ENCODE data around the gene FAM72A. TPM values are rescaled to one million over a fixed set of nuclear protein-coding genes. Genes with fewer than 3 reads are reported as not detected.

FAM72A gene
- total RNA-seq, 1 experiment from 2014 or later, result 23.0 TPM

DNA sequence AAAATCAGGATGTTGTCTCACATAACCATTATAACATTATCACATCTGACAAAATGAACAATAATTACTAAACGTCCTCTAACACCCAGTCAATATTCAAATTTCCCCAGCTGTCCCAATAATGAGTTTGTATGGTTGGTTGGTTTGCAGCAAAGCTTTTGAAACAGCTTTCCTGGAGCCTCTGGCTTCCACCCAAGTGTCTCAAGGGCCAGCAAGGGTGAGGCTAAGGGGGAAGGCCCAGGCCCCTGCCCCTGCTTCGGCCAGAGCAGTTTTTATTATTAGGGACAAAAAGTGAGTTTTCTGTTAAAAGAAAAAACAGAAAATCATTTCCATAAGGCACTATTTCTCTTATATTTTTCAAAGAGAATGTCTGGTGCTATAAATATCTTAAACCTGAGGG is 66.4 kb downstream of the FAM72A start:
- intact Hi-C loops (cut with micrococcal nuclease), result no loop called here
- ChIA-PET CTCF (no interaction called here), POLR2A (no interaction called here), RAD21 (ENCODE audit: low non-redundant PET in 1 of 2, low total read pairs in 2 of 2, uncharacterized antibody in 2 of 2, unreplicated experiment in 2 of 2) (no interaction called here)
- DNase-seq (ENCODE audit: low read depth, low spot score), result no peak
- no TSS peak for BruUV-seq (replicated peaks)
- H3K27me3 ChIP-seq (ENCODE audit: insufficient read depth, low read length), result peaks cover 10% of the 10 kb centered on the region; the same call in 1 of the 2 replicates
- H3K27ac ChIP-seq (ENCODE audit: low read depth, low read length), result no peak overlapping the region
- H3K79me2 ChIP-seq (ENCODE audit: insufficient read depth, low read length), result no peaks in the 10 kb centered on the region
- H3K4me1 ChIP-seq (ENCODE audit: control insufficient read depth in 1 of 2, insufficient read depth in 2 of 2, low read length in 2 of 2), result no peaks in the 10 kb centered on the region
- H3K4me3 ChIP-seq (replicated peaks in 1 of 2; ENCODE audit: low read depth in 1 of 2, low read length in 2 of 2), result no peak overlapping the region
- no peak for ATAC-seq
- TF ChIP-seq ELF1 (IDR thresholded peaks at IDR 0.05; ENCODE audit: borderline replicate concordance, low read depth) (no peak), SP1 (IDR thresholded peaks at IDR 0.05; ENCODE audit: low read depth) (no peak), RAD21 (IDR thresholded peaks at IDR 0.05; ENCODE audit: low read depth) (no peak), POLR2A (IDR thresholded peaks at IDR 0.05; ENCODE audit: borderline replicate concordance, extremely low read depth, insufficient read depth, insufficient read length) (no peak), ZNF274 (IDR thresholded peaks at IDR 0.05; ENCODE audit: low read depth, low read length) (no peak)
- TF ChIP-seq, protein P1, sequence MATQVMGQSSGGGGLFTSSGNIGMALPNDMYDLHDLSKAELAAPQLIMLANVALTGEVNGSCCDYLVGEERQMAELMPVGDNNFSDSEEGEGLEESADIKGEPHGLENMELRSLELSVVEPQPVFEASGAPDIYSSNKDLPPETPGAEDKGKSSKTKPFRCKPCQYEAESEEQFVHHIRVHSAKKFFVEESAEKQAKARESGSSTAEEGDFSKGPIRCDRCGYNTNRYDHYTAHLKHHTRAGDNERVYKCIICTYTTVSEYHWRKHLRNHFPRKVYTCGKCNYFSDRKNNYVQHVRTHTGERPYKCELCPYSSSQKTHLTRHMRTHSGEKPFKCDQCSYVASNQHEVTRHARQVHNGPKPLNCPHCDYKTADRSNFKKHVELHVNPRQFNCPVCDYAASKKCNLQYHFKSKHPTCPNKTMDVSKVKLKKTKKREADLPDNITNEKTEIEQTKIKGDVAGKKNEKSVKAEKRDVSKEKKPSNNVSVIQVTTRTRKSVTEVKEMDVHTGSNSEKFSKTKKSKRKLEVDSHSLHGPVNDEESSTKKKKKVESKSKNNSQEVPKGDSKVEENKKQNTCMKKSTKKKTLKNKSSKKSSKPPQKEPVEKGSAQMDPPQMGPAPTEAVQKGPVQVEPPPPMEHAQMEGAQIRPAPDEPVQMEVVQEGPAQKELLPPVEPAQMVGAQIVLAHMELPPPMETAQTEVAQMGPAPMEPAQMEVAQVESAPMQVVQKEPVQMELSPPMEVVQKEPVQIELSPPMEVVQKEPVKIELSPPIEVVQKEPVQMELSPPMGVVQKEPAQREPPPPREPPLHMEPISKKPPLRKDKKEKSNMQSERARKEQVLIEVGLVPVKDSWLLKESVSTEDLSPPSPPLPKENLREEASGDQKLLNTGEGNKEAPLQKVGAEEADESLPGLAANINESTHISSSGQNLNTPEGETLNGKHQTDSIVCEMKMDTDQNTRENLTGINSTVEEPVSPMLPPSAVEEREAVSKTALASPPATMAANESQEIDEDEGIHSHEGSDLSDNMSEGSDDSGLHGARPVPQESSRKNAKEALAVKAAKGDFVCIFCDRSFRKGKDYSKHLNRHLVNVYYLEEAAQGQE (IDR thresholded peaks at IDR 0.05; ENCODE audit: low read depth), result no peak
- TF ChIP-seq, protein P2, sequence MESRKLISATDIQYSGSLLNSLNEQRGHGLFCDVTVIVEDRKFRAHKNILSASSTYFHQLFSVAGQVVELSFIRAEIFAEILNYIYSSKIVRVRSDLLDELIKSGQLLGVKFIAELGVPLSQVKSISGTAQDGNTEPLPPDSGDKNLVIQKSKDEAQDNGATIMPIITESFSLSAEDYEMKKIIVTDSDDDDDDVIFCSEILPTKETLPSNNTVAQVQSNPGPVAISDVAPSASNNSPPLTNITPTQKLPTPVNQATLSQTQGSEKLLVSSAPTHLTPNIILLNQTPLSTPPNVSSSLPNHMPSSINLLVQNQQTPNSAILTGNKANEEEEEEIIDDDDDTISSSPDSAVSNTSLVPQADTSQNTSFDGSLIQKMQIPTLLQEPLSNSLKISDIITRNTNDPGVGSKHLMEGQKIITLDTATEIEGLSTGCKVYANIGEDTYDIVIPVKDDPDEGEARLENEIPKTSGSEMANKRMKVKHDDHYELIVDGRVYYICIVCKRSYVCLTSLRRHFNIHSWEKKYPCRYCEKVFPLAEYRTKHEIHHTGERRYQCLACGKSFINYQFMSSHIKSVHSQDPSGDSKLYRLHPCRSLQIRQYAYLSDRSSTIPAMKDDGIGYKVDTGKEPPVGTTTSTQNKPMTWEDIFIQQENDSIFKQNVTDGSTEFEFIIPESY (IDR thresholded peaks at IDR 0.05; ENCODE audit: extremely low read depth, insufficient replicate concordance, low read length), result no peak
- H2AFZ ChIP-seq (ENCODE audit: low read depth, low read length, poor library complexity, severe bottlenecking), result no peak overlapping the region
- no peaks in the 10 kb centered on the region for H3K36me3 ChIP-seq (ENCODE audit: control insufficient read depth in 1 of 2, insufficient read depth in 2 of 2, low read length in 2 of 2)
- H3K9me3 ChIP-seq (ENCODE audit: control insufficient read depth in 1 of 2, insufficient read depth in 1 of 2, low read depth in 1 of 2, low read length in 2 of 2), result no peaks in the 10 kb centered on the region
- no peak overlapping the region for H3K4me2 ChIP-seq (ENCODE audit: low read length)
- no peaks in the 10 kb centered on the region for H3K9me2 ChIP-seq (ENCODE audit: insufficient read depth)
- no peaks in the 10 kb centered on the region for H4K20me1 ChIP-seq (ENCODE audit: insufficient read depth)
- no peak overlapping the region for H3K9ac ChIP-seq (ENCODE audit: low read length)

Other genes with a start within 250 kb of the FAM72A start
- gene RAB7B, start 199.4 kb downstream of the FAM72A start, total RNA-seq (2021; ENCODE audit: unreplicated experiment), result 0.22 TPM
- gene CTSE, start 178.9 kb downstream of the FAM72A start, total RNA-seq (2021; ENCODE audit: unreplicated experiment), result 0.12 TPM
- gene RHEX, start 149.7 kb downstream of the FAM72A start, total RNA-seq (2021; ENCODE audit: unreplicated experiment), result not detected
- gene AVPR1B, start 85.5 kb downstream of the FAM72A start, total RNA-seq (2021; ENCODE audit: unreplicated experiment), result not detected
- 58.2 TPM for gene SRGAP2, start 702 bp upstream of the FAM72A start, total RNA-seq (2021; ENCODE audit: unreplicated experiment)